Right ventricle myocardium inferior (tissue), 1 donor: ENCODE results near the gene SDK1. TPM values are rescaled to one million over a fixed set of nuclear protein-coding genes. Genes with fewer than 3 reads are reported as not detected.

Experiments
- ATAC-seq: fragments of 200-7000 bp; cut with Tn5 transposase; one replicate; pipeline ENCODE4 v1.9.1; 2020; ENCODE audit warnings: mild to moderate bottlenecking, moderate library complexity
- DNase-seq: peaks from one replicate; pipeline ENCODE4 v3.0.0; 2021; ENCODE audit errors: missing footprints
- intact Hi-C: fragments of 100-400 bp; cut with DNase I; formaldehyde crosslinking; loops from one replicate; pipeline ENCODE4 v1.11.0; 2022
- total RNA-seq: library from RNA; stranded (reverse); fragmentation: NEBNext Ultra II Directional; extraction: Animal tissue kit (Norgen Biotek cat#: 25700); gene quantifications from one replicate; pipeline ENCODE4 v1.2.1, GENCODE V29; 2021
- donor health status: DM: no; HTN: yes; CAD: no; lungs with severe emphysema.

The SDK1 gene
- total RNA-seq, 1 donor from 2014 or later = 2.3 TPM

DNA sequence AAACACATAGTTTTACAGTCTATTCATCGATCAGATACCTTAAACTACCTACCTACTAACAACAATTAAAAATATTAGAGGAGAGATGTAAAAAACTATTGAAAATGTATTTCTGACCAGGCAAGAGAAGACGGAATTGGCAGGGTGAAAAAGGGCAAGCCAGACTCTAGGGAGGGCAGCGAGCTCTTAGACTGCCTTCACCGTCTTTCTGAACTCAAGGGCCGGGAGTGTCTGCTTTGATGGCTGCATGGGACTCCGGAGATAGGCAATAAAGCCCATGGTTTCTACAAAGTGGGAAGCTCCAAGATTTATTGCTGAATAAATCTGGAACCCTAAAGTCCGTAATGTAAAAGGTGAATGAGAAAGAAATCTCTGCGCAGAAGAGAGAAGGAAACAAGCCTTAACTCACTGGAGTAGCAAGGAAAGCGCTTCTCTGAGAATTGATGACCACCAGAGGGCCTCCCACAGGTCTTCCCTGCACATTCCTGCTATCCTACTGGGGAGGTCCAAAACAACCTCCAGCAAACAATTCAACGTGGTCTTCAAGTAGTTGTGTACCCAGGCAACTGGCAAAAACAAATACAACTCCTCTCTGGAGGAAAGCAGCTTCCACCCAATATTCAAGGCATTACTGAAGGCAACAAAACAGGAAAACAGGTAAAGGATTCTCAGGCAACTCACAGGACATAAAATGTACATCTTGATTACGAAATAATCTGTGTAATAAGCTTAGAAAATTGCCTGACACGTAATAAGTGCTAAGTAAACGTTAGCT lies 181.3 kb downstream of the SDK1 start:
- intact Hi-C loops = no loop called here
- ATAC-seq = no peak
- no peak for DNase-seq

GRCh38 chr7:3486841-3487240 lies 185.8 kb downstream of the SDK1 start:
- intact Hi-C loops = no loop called here
- ATAC-seq = no peak

GRCh38 chr7:3488829-3489228 lies 187.8 kb downstream of the SDK1 start:
- intact Hi-C loops = no loop called here
- no peak for DNase-seq

More at GRCh38 chr7:3486841-3487240, 185.8 kb downstream of the SDK1 start:
- DNase-seq = no peak

DNA sequence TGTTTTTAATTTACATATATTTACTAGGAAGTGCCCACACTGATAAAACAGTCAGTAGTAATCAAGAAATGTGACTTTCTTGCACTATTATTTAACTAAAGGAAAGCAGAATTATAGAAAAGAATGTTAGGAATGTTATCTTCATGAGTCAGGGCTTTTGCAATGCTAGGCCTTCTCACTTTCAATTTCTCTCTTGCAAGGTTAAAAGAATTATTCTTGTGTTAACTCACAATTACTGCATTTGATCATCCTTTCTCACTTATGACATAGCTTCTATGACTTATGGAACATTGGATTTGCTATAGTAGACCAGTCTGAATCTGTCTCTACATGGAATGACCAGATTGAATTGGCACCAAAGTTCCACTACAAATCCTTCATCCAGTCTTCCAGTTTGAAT lies 192.4 kb downstream of the SDK1 start:
- no peak for ATAC-seq
- intact Hi-C loops = no loop called here
- DNase-seq = no peak

More at GRCh38 chr7:3488829-3489228, 187.8 kb downstream of the SDK1 start:
- no peak for ATAC-seq

GRCh38 chr7:3494947-3495346 lies 193.9 kb downstream of the SDK1 start:
- intact Hi-C loops = no loop called here
- DNase-seq (no peak), ATAC-seq (no peak)

- DNase-seq (no peak), ATAC-seq (no peak)
- intact Hi-C loops = no loop called here
These were observed 194.5 kb downstream of the SDK1 start for GRCh38 chr7:3495530-3495929.

GRCh38 chr7:3495954-3496353 lies 194.9 kb downstream of the SDK1 start:
- DNase-seq = no peak
- no peak for ATAC-seq
- intact Hi-C loops = no loop called here

DNA sequence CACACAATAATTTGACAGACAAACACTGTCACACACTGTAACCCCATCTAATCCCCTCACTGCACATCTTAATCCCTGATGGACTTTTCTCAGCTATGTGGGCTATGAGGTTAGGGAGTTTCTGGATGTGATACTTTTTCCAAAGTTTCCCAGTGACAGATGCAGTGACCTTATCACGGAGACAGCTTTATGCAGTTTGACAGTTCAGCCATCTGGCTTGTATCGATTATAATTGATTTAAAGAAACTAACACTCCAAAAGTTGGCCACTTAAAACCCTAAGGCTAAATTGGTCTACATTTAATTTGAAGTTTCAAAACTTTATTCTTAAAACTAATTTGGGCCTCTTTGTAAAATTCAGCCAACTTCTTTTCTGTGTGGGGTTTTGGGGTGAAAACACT lies 196.7 kb downstream of the SDK1 start:
- ATAC-seq (no peak), DNase-seq (no peak)
- intact Hi-C loops = no loop called here

GRCh38 chr7:3501671-3502070 lies 200.6 kb downstream of the SDK1 start:
- ATAC-seq (no peak), DNase-seq (no peak)
- intact Hi-C loops = no loop called here

DNA sequence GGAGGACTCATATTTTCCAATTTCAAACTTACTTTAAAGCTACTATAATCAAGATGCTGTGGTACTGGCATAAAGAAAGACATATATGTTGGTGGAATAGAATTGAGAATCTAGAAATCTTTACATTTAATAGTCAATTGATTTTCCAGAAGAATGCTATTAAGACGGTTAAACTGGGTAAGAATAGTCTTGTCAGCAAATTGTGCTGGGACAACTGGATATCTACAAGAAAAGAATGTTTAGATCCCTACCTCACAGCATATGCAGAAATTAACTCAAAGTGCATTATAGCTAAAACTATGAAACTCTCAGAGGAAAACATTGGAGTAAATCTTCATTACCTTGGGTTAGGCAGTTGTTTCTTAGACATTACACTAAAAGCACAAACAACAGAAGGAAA lies 203.3 kb downstream of the SDK1 start:
- intact Hi-C loops = no loop called here
- no peak for DNase-seq
- no peak for ATAC-seq

DNA sequence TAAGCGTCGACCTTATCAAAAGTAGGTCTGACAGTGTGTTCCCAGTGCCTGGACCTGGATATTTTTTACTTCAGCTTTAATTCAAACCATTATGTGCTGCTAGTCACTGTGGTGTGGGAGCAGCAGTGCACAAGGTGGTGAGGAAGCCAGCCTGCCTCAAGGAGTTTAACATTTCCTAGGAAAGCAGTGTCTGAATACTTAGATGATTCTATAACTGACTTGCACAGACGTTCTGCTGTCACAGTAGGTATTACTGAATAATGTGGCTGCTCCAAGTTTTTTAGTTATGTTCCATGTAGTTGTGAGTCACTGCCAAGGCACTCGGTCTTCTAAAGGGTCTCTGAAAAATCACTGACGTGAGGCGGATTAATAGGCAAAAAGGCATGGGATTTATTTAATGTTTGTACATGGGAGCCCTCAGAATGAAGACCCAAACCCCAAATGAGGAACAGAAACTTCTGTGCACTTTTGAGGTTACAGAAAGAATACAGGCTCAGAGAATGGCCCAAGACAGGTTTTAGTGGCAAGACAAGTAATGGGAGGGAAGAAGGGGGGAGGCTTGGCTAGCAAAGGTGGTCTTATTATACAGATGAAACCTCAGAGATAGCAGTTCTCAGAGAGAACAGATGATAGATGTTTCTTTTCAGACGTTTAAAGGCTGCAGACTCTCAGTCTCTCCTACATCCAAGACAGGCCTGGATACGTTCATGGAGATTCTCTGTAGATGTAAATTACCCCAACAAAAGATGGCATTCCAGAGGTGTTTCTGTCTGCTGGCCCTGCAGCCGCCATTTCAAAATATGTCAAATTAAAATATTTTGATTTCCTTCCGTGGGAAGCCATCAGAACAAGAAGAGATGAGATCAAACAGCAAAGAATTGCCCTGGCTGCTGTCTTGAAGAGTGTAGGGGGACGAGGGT lies 209.3 kb downstream of the SDK1 start:
- intact Hi-C loops = no loop called here
- ATAC-seq = no peak
- no peak for DNase-seq

- intact Hi-C loops = no loop called here
- ATAC-seq (no peak), DNase-seq (no peak)
These were observed 216.3 kb downstream of the SDK1 start for GRCh38 chr7:3517344-3517743.

- ATAC-seq (no peak), DNase-seq (no peak)
- intact Hi-C loops = no loop called here
These were observed 217.5 kb downstream of the SDK1 start for GRCh38 chr7:3518546-3518945.

DNA sequence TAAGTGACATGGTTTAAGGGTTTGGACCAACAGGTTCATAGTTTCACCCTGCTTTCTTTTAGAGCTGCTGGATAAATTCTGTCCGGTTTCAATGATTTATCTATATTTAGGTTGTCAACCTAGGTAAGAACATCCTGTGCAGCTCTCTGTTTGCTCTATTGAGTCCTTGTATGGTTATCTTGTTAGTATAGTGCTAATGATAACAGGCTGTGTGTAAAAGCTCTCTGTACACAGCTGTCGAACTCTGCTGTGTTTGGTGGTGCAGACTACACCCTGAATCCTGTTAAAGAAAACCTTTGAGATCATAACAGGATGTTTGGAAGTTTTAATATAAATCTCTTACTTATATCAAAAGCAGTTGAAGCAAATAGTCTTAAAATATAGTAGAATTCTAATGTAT lies 219.2 kb downstream of the SDK1 start:
- DNase-seq = no peak
- peak; percentile 46 for ATAC-seq
- intact Hi-C loops = no loop called here

DNA sequence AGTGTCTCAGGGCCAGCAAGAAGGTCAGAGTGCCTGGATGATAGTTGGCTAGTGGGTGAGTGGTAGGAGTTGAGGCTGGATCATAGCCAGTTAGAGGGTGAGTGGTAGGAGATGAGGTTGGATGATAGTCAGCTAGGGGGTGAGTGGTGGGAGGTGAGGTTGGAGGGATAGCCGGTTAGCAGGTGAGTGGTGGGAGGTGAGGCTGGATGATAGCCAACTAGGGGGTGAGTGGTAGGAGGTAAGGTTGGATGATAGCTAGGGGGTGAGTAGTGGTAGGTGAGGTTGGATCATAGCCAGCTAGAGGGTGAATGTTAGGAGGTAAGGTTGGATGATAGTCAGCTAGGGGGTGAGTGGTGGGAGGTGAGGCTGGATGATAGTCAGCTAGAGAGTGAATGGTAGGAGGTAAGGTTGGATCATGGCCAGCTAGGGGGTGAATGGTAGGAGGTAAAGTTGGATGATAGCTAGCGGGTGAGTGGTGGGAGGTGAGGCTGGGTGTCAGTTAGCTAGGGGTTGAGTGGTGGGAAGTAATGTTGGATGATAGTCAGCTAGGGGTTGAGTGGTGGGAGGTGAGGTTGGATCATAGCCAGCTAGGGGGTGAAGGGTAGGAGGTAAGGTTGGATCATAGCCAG lies 226.6 kb downstream of the SDK1 start:
- intact Hi-C loops = no loop called here
- ATAC-seq (no peak), DNase-seq (no peak)

GRCh38 chr7:3533040-3533439 lies 232.0 kb downstream of the SDK1 start:
- no peak for DNase-seq
- no peak for ATAC-seq
- intact Hi-C loops = no loop called here

- DNase-seq (no peak), ATAC-seq (no peak)
- intact Hi-C loops = no loop called here
These were observed 236.3 kb downstream of the SDK1 start for GRCh38 chr7:3537210-3537875.

DNA sequence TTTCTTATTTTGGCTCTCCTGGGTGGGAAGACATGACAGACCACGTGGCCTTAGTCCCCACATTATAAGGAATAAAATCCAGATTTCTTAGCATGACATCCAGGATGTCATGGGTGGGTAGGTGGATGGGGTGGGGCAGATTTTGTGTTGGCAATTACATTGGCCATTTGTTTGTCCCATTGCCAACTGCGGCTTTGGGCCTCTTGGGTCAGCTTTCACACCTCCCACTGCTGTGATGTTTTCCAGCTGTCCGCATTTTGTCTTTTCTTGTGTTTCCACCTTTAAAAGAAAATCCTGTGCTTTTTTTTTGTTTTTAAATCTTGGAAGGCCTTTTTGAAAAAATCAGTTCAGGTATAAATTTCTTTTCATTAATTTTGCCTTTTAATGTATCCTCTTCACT lies 237.0 kb downstream of the SDK1 start:
- no peak for ATAC-seq
- intact Hi-C loops = no loop called here
- DNase-seq = no peak
